ENCODE measurements around the gene TMLHE.
"Not testable (repeated sequence)": the region's sequence is repeated elsewhere in the genome, so short reads cannot be mapped to it uniquely, and the experiment has no call there.

Gene TMLHE, protein sequence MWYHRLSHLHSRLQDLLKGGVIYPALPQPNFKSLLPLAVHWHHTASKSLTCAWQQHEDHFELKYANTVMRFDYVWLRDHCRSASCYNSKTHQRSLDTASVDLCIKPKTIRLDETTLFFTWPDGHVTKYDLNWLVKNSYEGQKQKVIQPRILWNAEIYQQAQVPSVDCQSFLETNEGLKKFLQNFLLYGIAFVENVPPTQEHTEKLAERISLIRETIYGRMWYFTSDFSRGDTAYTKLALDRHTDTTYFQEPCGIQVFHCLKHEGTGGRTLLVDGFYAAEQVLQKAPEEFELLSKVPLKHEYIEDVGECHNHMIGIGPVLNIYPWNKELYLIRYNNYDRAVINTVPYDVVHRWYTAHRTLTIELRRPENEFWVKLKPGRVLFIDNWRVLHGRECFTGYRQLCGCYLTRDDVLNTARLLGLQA

DNA sequence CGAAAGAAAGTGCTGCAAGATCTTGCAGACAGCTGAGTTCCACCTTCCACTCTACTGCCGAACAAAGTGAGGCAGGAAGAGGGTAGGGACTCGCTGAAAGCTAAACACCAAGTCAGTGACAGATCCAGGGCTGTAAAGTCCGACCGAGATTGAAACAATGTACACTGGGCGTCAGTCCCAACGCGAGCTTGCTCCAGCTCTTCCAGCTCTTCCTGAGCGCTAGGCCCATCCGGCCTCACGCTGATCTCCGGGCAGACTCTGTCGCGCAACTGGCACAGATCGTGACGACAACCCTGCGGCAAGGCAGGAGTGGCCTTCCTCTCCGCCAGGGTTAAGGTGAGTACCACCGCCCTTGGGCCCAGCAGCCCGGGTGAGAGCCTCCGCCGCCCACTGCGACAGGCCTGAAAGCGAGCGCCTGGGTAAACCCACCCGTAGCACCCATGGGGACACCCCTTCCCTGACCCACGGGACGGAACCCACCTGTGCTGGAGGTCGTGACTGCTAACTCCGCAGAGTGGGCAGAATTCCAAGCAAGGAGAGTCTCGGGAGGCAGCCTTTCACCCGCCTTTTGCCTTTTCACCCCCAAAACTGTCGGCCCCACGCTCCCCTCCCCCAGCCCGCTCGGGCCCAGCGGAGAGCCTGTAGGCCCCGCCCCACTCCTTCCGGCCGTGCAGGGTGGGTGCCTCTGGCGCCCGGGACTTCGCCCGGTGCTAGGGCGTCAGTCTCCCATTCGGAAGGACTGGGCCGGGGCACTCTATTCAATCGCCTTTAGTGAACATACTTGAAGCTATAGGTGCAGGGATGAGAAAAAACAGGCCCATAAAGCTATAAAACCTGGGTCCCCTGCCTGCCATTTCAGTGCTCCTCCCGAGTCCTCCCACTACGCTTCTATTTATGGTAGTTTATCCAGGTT is at the start of gene TMLHE, which contains the start of gene SPRY3:
TMLHE (minus strand) TSS at position 641 of the 913 bp plus-strand sequence. CDS start 67,676 bp downstream, outside the sequence.
SPRY3 (plus strand) TSS at position 275 of the 913 bp plus-strand sequence.
- peak; percentile 14 to 20 for DNase-seq (ENCODE audit: low read depth in 2 of 2)

DNA sequence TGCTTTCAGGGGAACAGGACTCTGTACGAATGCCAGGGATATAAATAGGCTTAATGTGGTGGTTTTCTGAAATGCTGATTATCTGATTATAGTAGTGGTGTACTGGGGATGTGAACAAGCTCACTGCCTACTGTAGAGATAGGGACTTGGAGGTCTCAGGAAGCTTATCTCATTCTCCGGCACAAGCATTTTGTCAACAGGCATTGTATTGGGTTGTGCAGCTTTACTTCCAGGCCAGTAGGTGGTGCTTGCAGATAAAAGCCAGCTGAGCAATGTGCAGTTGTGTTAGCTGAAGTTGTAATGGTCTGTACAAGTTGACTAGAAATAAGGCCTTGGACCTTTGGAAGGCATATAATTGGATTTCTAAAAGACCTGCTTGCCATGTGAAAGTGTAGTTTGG is 49.5 kb upstream of the TMLHE start:
- no peak for DNase-seq (ENCODE audit: low read depth in 2 of 2)

- no peak for DNase-seq (ENCODE audit: low read depth in 2 of 2)
Observed at GRCh38 chrX:155645180-155645579, 32.4 kb upstream of the TMLHE start.

DNA sequence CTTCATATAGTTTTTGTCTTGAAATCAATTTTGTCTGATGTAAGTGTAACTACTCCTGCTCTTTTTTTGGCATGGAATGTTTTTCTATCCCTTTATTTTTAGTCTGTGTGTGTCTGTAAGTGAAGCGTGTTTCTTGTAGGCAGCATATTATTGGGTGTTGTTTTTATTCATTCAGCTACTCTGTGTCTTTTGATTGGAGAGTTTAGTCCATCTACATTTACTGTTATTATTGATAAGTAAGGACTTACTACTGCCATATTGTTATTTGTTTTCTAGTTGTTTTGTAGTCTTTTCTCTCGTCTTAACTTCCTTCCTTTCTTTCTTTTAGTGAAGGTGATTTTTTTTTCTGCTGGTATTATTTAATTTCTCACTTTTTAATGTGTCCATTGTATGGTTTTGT is 30.5 kb upstream of the TMLHE start:
- DNase-seq (ENCODE audit: low read depth in 2 of 2) = no peak

DNA sequence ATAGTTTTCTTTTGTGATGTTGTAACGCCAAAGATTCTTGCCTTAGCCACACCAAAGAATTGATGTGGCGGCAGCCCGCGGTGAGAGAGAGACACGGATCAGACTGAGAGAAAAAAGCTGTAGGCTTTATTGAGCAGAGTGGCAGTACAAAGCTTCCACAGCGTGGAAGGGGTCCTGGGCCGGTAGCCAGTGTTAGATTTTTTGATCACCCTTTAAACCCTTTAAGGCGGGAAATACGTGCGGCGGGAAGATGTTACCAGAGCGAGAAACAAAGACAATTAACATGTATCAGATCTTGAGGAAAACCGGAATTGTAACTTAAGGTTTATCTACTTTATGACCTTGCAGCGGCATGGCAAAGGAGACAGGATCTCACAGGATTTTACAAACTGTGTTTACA is 28.6 kb upstream of the TMLHE start:
- DNase-seq (ENCODE audit: low read depth in 2 of 2) = not testable (repeated sequence)

DNA sequence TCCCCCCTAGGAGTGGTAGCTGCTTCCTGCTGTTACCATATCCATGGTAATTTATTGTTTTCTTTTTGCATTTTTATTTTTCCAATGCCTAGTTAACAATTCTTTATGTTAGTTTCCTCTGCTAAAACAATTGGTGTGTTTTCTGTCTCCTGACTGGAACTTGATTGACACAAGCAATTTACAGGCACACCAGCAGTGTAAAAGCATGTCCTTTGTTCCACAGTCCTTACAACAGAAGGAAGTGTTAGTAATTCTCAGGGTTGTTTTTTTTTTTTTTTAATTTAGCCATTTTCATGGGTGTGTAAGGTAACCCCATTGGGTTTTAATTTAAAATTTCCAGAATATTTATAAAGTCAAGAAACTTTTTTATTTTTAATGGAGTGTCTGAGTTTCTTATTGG is 25.0 kb upstream of the TMLHE start:
- no peak for DNase-seq (ENCODE audit: low read depth in 2 of 2)

- not testable (repeated sequence) for DNase-seq (ENCODE audit: low read depth in 2 of 2)
Observed at GRCh38 chrX:155635019-155635418, 22.3 kb upstream of the TMLHE start.

DNA sequence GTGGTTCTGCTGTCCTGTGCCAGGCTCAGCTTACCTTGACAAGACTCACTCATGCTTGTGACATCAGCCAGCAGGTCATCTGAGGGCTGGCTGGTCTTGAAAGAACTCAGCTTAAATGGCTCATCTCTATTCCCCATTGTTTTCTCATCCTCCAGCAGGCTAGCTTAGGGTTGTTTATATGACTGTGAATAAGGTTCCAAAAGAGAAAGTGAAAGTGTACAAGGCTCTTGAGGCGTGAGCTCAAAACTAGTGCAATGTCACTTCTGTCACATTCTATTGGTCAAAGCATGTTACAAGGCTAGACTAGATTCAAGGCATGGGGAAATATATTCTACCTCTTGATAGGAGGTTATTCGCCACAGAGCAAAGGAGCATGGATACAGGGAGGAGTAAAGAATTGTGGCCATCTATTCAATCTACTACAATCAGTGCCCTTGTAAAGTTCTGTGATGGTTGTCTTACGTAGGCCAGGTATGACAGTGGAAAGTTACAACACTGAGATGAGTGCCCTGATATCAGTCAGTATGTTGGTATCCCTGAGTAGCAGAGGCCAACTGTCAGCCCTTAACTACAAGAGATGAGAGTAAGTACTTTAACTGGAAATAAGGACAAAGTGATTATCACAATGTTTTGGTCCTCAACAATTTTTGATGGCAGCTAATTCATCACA is 19.8 kb upstream of the TMLHE start:
- no peak for DNase-seq (ENCODE audit: low read depth in 2 of 2)

DNA sequence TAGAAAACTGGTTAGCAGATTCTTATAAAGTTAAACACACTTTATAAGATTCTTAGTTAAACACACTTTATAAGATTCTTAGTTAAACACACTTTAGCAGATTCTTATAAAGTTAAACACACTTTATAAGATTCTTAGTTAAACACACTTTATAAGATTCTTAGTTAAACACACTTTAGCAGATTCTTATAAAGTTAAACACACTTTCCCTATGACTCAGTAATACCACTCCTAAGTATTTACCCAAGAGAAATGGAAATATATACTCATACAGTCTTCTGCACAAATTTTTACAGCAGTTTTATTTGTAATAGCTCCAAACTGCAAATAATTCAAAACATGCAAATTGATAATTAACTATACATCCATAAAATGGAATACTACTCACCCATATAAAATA is 7.4 kb upstream of the TMLHE start:
- not testable (repeated sequence) for DNase-seq (ENCODE audit: low read depth in 2 of 2)

GRCh38 chrX:155615938-155616337 is 3.2 kb upstream of the TMLHE start:
- DNase-seq (ENCODE audit: low read depth in 2 of 2) = no peak

- DNase-seq (ENCODE audit: low read depth in 2 of 2) = no peak
Observed at GRCh38 chrX:155613927-155614559, 1.3 kb upstream of the TMLHE start.

DNA sequence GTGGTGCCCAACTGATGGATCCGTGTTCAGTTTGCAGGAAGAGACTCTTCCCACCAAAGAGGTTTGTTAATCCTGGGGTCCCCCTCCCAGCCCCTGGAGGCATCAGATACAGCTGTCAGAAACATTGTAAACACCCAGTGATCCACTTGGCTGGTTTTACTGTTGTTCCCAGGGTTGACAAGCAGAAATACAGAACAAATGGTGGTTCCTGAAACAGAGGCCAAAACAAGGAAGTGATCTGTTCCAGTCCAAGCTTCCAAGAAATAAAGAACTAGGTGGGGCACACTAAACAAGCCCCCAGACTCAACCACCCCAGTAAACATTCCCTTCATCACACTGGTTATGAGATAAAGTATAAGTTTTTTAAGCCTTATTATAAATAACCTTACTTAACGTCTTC is 1.4 kb downstream of the TMLHE start:
- no peak for DNase-seq (ENCODE audit: low read depth in 2 of 2)

DNA sequence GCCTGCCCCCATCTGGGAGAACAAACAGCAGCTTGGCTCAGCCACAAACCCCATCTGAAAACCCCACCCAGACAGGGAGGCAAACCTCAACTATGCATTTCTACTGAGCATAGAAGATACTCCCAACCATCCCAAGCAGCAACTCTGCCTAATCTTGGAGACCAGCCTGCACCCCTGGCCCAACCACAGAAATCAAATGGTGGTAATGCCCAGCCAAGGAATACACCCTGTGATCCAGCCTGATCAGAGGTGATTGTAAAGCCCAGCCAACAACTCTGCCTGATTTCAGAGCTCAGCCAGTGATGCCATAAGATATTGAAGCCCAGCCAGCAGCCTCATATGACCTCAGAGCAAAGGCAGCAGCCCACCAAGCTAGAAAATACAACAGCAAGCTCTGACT is 19.8 kb downstream of the TMLHE start:
- DNase-seq (ENCODE audit: low read depth in 2 of 2) = no peak

- no peak for DNase-seq (ENCODE audit: low read depth in 2 of 2)
Observed at GRCh38 chrX:155592331-155592730, 20.4 kb downstream of the TMLHE start.

- DNase-seq (ENCODE audit: low read depth in 2 of 2) = no peak
Observed at GRCh38 chrX:155577682-155578081, 35.1 kb downstream of the TMLHE start.

GRCh38 chrX:155563099-155563498 is 49.7 kb downstream of the TMLHE start:
- no peak for DNase-seq (ENCODE audit: low read depth in 2 of 2)

DNA sequence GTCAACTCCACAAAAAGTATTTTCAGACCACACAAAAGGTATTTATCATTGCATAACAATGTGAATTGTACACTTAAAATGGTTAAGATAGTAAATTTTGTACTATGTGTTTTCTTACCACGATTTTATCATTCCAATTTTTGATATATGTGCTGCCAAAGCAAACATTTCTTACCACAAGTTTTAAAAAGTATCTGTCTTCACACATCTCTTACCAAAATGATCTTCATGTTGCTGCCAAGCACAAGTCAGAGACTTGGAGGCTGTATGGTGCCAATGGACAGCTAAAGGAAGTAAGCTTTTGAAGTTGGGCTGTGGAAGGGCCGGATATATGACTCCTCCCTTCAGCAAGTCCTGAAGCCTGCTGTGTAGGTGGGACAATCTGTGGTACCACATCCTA is 67.9 kb downstream of the TMLHE start:
- no peak for DNase-seq (ENCODE audit: low read depth in 2 of 2)

DNA sequence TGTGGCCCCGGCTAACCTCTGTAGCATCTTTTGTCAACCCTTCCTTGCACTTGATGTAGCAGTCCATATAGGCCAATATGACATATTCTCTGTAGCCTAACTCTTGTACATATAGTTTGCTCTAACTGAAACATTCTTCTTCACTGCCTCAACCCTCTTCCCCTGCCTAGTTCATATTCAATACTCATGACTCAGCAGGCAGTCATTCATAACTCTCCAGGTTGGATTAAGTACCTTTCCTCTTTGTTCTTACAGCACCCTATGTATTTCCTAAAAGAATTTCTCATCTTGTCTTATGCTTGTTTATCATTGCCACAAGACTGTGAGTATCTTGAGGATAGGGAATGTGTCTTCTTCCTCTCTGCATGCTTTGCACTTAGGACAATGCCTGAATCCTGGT is 76.9 kb downstream of the TMLHE start:
- no peak for DNase-seq (ENCODE audit: low read depth in 2 of 2)

- no peak for DNase-seq (ENCODE audit: low read depth in 2 of 2)
Observed at GRCh38 chrX:155534800-155535199, 78.0 kb downstream of the TMLHE start.

- not testable (repeated sequence) for DNase-seq (ENCODE audit: low read depth in 2 of 2)
Observed at GRCh38 chrX:155527023-155527422, 85.7 kb downstream of the TMLHE start.

DNA sequence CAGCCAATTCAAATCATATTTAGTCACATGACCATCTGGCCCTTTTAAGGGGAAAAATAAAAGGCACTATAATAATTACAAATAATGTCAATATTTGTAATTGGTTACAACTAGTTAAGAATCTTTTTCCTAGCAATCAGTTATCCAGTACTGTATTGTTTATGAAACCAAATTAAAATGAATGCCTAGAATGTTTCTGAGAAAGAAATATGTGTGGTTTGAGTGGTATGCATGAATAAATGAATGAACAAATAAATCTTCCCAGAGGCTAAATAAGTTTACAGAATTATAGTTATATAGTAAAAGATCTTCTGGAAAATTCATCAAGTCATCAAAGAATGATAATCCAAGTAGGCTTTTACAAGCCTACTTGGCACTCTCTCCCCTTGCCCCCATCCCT is 98.5 kb downstream of the TMLHE start:
- no peak for DNase-seq (ENCODE audit: low read depth in 2 of 2)

GRCh38 chrX:155505296-155505695 is 107.5 kb downstream of the TMLHE start:
- DNase-seq (ENCODE audit: low read depth in 2 of 2) = no peak

Data from activated CD8-positive, alpha-beta memory T cell treated with anti-CD3 and anti-CD28 coated beads for 4 hours (primary cell).